GM18499 (cell line): ENCODE results near the gene LENEP.

ENCODE experiments used
- ATAC-seq: cut with Tn5 transposase; IDR thresholded peaks from one replicate; pipeline ENCODE4 v1.9.1; 2021; ENCODE audit warnings: moderate number of reproducible peaks; ENCODE audit not compliant: insufficient read depth, unreplicated experiment

The LENEP gene

DNA sequence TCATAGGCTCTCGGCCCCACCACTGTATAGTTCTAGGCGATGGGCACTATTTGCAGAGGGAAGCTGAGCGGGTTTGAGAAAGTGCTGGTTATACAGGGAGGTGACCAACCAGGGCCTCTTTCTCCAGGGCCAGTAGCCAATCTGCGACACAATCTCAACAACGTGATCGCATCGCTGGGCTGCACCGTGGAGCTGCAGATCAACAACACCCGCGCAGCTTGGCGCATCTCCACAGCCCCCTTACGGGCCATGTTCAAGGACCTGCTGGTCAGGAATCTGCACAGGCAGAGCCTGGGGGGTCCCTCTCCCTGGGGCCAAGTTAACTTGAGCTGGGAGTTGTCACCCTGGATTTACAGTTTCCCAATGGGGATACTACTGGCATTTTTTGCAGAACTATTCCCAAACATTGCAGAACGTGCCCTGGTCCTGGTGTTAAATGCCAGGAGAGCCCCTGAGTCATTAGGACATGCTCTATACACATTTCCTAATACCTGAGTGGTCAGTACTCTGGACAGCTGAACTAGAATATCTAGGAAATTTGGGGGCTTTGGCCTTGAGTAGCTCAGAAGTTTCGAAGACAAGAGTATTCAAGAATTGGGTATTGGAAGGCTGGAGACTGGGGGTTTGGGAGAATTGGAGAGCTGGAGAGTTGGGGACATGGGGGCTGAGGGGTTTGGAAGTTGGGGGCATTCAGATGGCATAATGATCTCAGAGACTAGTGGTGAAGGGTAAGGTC is 47.1 kb downstream of the LENEP start:
- ATAC-seq, result no peak

- no peak for ATAC-seq
Observed at GRCh38 chr1:155042789-155043188, 49.4 kb downstream of the LENEP start.

DNA sequence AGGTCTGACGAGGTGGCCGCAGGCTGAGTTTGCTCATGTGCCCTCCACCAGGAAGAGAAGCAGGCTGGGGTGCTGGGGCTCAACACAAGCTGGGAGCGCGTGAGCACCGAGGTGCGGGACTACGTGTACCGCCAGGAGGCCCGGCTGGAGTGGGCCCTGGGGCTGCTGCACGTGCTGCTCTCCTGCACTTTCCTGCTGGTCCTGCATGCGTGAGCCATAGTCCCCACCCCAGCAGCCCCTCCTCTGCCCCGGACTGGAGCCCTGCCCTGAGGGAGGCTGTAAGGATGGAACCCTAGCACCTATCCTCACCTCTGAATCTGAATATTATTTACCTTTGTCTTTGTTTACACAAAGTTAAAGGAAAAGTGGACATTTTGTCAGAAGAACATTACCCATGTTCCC is 49.9 kb downstream of the LENEP start:
- ATAC-seq, result no peak

DNA sequence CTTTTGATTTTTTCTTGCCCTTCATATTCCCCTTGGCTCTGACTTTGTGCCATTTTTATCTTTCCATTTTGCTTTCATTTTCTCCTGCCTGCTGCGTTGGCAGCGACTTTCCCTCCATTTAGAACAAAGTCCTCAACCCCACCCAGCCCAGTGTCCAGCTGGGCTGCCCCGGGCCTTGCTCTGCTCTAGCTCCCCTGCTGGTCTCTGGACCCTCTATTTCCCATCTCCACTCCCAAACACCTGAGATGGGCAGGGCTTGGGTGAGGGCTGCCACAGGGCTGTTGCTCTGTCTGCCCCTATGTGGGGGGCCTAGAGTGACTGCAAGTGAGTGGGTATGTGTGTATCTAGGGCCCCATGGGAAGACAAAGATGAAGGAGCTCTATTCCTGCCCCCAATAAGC is 50.4 kb downstream of the LENEP start:
- ATAC-seq, result no peak
